MM.1S (cell line): Measurements from ENCODE around the gene NGEF.

Source experiments
- DNase-seq: peaks from one replicate; pipeline ENCODE4 v3.0.0-alpha.2; 2015
- H2AFZ ChIP-seq: fragments of 300-600 bp; sonication (generic); 2 replicates; pipeline ENCODE4 v1.6.0; 2016; ENCODE audit warnings: antibody characterized with exemption, low read length
- H3F3A ChIP-seq: fragments of 300-600 bp; sonication (generic); 2 replicates; pipeline ENCODE4 v1.6.1; 2016; ENCODE audit warnings: mild to moderate bottlenecking, antibody characterized with exemption, low read length, moderate library complexity, mixed read lengths; ENCODE audit not compliant: insufficient read depth
- H3K27ac ChIP-seq: fragments of 300-600 bp; sonication (generic); 2 replicates; pipeline ENCODE4 v1.5.1; 2016; ENCODE audit warnings: mild to moderate bottlenecking, low read length
- H3K27me3 ChIP-seq: fragments of 300-600 bp; sonication (generic); replicated peaks from 2 replicates; pipeline ENCODE4 v1.6.0; 2016; ENCODE audit warnings: low read length; ENCODE audit not compliant: insufficient read depth
- H3K36me3 ChIP-seq: fragments of 300-600 bp; sonication (generic); replicated peaks from 2 replicates; pipeline ENCODE4 v1.6.1; 2016; ENCODE audit warnings: mild to moderate bottlenecking, low read length, mixed read lengths; ENCODE audit not compliant: insufficient read depth
- H3K4me1 ChIP-seq: fragments of 300-600 bp; sonication (generic); 2 replicates; pipeline ENCODE4 v1.6.1; 2016; ENCODE audit warnings: low read length, mixed read lengths
- H3K4me2 ChIP-seq: fragments of 300-600 bp; sonication (generic); 2 replicates; pipeline ENCODE4 v1.6.0; 2016; ENCODE audit warnings: low read depth, low read length
- H3K4me3 ChIP-seq: fragments of 300-600 bp; sonication (generic); 2 replicates; pipeline ENCODE4 v1.5.1; 2016; ENCODE audit warnings: low read length, mixed read lengths
- H3K79me2 ChIP-seq: fragments of 300-600 bp; sonication (generic); 2 replicates; pipeline ENCODE4 v1.6.1; 2016; ENCODE audit warnings: mixed run types, low read length, mixed read lengths
- H3K9ac ChIP-seq: fragments of 300-600 bp; sonication (generic); 2 replicates; pipeline ENCODE4 v1.6.1; 2016; ENCODE audit warnings: low read length, mixed read lengths
- H3K9me2 ChIP-seq: fragments of 300-600 bp; sonication (generic); replicated peaks from 2 replicates; pipeline ENCODE4 v1.6.1; 2016; ENCODE audit warnings: mild to moderate bottlenecking, low read length, mixed read lengths; ENCODE audit not compliant: insufficient read depth
- H3K9me3 ChIP-seq: fragments of 300-600 bp; sonication (generic); replicated peaks from 2 replicates; pipeline ENCODE4 v1.6.1; 2016; ENCODE audit warnings: mild to moderate bottlenecking, low read length, mixed read lengths; ENCODE audit not compliant: insufficient read depth
- H4K20me1 ChIP-seq: fragments of 300-600 bp; sonication (generic); 2 replicates; pipeline ENCODE4 v1.6.1; 2016; ENCODE audit warnings: mild to moderate bottlenecking, low read length, moderate library complexity, mixed read lengths; ENCODE audit not compliant: insufficient read depth
- CTCF ChIP-seq: fragments of 300-600 bp; sonication (generic); IDR thresholded peaks from 2 replicates; pipeline ENCODE4 v1.5.1; 2016; ENCODE audit warnings: antibody characterized with exemption, low read length, mixed read lengths
- EZH2 ChIP-seq: fragments of 300-600 bp; sonication (generic); optimal IDR thresholded peaks from 2 replicates; pipeline ENCODE3; 2017; ENCODE audit warnings: low read depth, mild to moderate bottlenecking, antibody characterized with exemption, low read length, mixed read lengths
- EZH2phosphoT487 ChIP-seq: fragments of 300-600 bp; sonication (generic); IDR thresholded peaks from 2 replicates; pipeline ENCODE4 v1.6.1; 2018; ENCODE audit warnings: antibody characterized with exemption, low read length

NGEF gene

GRCh38 chr2:233042549-233042948 lies 29.5 kb upstream of the NGEF start:
- Histone ChIP-seq H3K9me3 (no peaks in the 10 kb centered on the region), H4K20me1 (no peaks in the 10 kb centered on the region), H3K4me2 (no peak overlapping the region), H3K4me1 (no peaks in the 10 kb centered on the region), H3K36me3 (no peaks in the 10 kb centered on the region), H3K4me3 (no peak overlapping the region), H3K27me3 (no peaks in the 10 kb centered on the region), H3K9ac (no peak overlapping the region), H3F3A (no peaks in the 10 kb centered on the region), H3K27ac (no peak overlapping the region), H3K9me2 (no peaks in the 10 kb centered on the region), H2AFZ (no peak overlapping the region), H3K79me2 (no peaks in the 10 kb centered on the region)
- no peak for DNase-seq
- TF ChIP-seq CTCF (no peak), EZH2phosphoT487 (no peak), EZH2 (no peak)

GRCh38 chr2:233041722-233042323 lies 28.8 kb upstream of the NGEF start:
- H3K27ac ChIP-seq = no peak overlapping the region
- no peaks in the 10 kb centered on the region for H3K9me3 ChIP-seq
- no peak for TF ChIP-seq CTCF
- no peak for TF ChIP-seq EZH2
- no peak for TF ChIP-seq EZH2phosphoT487
- no peak for DNase-seq
- no peaks in the 10 kb centered on the region for H3K9me2 ChIP-seq
- no peaks in the 10 kb centered on the region for H4K20me1 ChIP-seq
- no peaks in the 10 kb centered on the region for H3K27me3 ChIP-seq
- H3K79me2 ChIP-seq = no peaks in the 10 kb centered on the region
- no peak overlapping the region for H3K4me2 ChIP-seq
- H3K4me3 ChIP-seq = no peak overlapping the region
- no peak overlapping the region for H3K9ac ChIP-seq
- no peaks in the 10 kb centered on the region for H3K4me1 ChIP-seq
- H3K36me3 ChIP-seq = no peaks in the 10 kb centered on the region
- H2AFZ ChIP-seq = no peak overlapping the region
- no peaks in the 10 kb centered on the region for H3F3A ChIP-seq

GRCh38 chr2:233040571-233040970 lies 27.5 kb upstream of the NGEF start:
- Histone ChIP-seq H3K4me1 (no peaks in the 10 kb centered on the region), H3K27ac (no peak overlapping the region), H3K36me3 (no peaks in the 10 kb centered on the region), H3K79me2 (no peaks in the 10 kb centered on the region), H3F3A (no peaks in the 10 kb centered on the region), H3K9ac (no peak overlapping the region), H4K20me1 (no peaks in the 10 kb centered on the region), H2AFZ (no peak overlapping the region), H3K4me2 (no peak overlapping the region), H3K4me3 (no peak overlapping the region), H3K27me3 (no peaks in the 10 kb centered on the region), H3K9me2 (no peaks in the 10 kb centered on the region), H3K9me3 (no peaks in the 10 kb centered on the region)
- TF ChIP-seq EZH2 = no peak
- no peak for TF ChIP-seq CTCF
- TF ChIP-seq EZH2phosphoT487 = no peak
- no peak for DNase-seq
